GM19463 (cell line): ENCODE data around the gene SHD.

Experiments
- ATAC-seq: cut with Tn5 transposase; IDR thresholded peaks from one replicate; pipeline ENCODE4 v1.9.1; 2021; ENCODE audit warnings: mild to moderate bottlenecking, moderate library complexity; ENCODE audit not compliant: unreplicated experiment

SHD gene

GRCh38 chr19:4297901-4298809, 19.1 kb downstream of the SHD start:
- ATAC-seq, result no peak

DNA sequence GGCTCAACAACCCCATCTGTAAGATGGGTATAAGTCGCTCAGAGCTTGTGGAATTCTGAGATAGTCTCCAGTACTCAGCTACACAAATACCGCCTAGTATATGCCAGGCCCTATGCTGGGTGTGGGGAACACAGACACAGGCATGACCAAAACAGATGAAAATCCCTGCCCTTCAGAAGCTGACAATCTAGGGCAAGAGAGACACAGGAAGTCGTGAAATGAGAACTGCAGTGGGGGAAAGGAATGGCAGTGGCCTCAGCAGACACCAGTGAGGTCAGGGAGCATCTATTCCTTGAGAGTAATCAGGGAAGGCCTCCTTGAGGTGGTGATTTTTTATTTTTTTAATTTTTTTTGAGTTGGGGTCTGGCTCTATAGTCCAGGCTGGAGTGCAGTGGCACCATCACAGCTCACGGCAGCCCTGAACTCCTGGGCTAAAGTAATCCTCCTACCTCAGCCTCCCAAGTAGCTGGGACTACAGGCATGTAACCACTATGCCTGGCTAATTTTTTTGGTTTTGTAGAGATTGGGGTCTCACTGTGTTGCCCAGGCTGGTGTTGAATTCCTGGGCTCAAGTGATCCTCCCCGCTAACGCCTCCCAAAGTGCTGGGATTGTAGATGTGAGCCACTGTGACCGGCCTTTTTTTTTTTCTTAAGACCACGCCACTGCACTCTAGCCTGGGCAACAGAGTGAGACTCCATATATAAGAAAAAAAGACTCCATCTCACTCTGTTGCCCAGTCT, 19.9 kb downstream of the SHD start:
- no peak for ATAC-seq

- ATAC-seq, result no peak
Observed at GRCh38 chr19:4300589-4300988, 21.5 kb downstream of the SHD start.

DNA sequence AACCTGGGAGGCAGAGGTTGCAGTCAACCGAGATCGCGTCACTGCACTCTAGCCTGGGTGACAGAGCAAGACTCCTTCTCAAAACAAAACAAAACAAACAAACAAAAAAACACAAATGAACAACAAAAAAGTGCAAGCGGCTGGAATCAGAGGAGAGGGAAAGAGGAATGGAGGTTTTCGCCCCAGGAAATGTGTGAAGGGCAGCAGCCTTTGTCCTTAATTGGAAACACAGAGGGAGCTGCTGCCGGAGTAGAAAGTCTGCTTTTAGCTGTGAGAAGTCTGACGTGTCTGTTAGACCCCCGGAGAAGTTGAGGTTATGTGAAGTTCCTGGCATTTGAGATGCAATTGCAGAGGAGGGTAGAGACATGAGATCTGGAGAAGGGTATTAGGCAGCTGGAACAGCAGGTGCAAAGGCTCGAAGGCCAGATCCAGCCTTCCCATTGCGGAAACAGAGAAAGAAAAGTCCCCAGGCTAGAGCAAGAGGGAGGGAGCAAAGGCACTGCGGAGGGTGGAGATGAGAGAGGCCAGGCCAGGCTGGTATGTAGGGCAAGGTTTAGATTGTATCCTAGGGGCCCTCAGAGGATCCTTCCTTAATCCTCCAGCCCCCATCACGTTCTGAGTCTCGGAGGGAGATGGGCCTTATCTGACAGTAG, 22.6 kb downstream of the SHD start:
- no peak for ATAC-seq

- no peak for ATAC-seq
Observed at GRCh38 chr19:4302243-4302640, 23.2 kb downstream of the SHD start, which contains the start of gene TMIGD2. Gene TMIGD2, minus strand, starts transcription at chr19:4302389. Its CDS starts 4 bp downstream, at chr19:4302385.

- no peak for ATAC-seq
Observed at GRCh38 chr19:4303819-4304537, 24.9 kb downstream of the SHD start.

- ATAC-seq, result no peak
Observed at GRCh38 chr19:4304538-4305256, 25.6 kb downstream of the SHD start, which contains the start of gene FSD1. Gene FSD1, plus strand, starts transcription at chr19:4304598. Its CDS starts 149 bp downstream, at chr19:4304747.

DNA sequence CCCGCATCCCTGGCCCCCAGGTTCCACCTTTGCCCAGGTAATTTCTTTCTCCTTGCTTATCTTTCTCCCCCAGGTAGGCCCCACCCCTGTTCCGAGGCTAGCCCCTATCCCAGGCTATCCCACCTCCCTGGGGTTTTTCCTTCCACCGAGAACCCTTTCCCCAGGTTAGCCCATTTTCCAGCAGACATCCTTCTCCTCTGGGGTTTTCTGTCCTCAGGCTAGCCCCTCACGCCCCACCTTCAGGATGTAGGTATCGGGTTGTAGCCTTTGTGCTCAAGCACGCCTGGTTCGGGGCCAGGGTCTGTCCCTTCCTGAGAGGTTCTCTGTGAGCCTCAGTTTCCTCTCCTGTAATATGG, 26.2 kb downstream of the SHD start:
- no peak for ATAC-seq

DNA sequence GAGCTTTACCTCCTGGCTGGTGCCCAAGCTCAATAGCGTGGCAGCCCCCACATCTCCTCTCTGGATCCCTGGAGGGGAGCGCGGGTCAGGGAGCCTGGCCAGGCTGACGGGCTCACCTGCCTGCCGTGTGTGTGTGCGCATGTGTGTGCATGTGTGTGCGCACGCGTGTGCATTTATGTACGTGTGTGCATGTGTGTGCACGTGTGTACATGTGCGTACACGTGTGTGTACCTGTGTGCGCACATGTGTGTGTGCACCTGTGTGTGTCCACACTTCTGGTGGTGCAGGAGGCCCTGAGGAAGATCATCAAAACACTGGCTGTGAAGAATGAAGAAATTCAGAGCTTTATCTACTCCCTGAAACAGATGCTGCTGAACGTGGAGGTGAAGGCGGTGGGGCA, 26.6 kb downstream of the SHD start:
- ATAC-seq, result no peak

GRCh38 chr19:4310247-4311121, 31.4 kb downstream of the SHD start:
- no peak for ATAC-seq

GRCh38 chr19:4313847-4314490, 34.9 kb downstream of the SHD start:
- ATAC-seq, result no peak

DNA sequence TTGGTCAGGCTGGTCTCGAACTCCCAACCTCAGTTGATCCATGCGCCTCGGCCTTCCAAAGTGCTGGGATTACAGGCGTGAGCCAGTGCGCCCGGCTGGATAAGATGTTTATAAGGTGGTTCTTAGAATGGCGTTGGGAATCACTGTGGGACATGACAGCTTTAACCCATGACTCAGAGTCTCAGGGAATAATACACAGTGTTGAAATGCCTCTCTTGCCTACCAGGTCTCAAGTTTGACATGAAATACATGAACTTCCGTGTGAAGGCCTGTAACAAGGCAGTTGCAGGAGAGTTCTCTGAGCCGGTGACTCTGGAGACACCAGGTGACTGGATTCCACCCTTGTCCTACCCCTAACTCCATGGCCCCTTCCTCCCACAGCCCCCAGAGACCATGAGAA, 37.9 kb downstream of the SHD start:
- no peak for ATAC-seq

DNA sequence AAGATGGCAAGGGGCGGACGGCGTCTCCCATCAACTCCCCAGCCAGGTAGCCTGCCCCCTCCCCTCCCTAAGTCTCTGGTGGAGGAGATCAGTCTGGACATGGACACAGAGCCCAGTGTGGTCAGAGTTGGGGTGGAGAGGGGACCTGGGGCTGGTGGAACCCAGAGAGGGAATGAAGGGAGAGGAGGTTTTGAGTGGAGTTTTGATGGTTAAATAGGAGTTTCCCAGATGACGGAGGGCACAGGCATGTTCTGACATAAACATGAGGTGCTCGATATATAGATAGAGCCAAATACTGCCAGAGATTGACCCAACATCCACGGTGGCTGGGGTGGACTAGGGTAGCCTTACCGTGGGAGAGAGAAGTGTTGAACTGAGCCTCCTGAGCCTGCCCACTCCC, 39.4 kb downstream of the SHD start:
- no peak for ATAC-seq

GRCh38 chr19:4319067-4319718, 40.1 kb downstream of the SHD start:
- ATAC-seq, result no peak

DNA sequence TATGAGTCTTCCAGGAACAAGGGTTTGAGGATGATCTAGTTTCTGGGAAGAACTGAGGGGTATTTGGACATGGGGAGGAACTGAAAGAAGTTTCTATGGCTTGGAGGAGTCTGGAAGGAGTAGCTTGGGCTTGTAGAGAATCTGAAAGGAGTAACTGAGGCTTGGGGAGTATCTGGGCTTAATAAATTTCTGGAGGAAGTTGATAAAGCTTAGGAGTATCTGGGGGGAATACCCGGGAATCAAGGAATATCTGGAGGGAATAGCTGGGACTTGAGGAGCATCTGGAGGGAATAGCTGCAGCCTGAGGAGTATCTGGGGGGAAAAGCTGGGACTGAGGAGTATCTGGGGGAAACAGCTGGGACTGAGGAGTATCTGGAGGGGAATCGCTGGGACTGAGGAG, 41.4 kb downstream of the SHD start:
- no peak for ATAC-seq

DNA sequence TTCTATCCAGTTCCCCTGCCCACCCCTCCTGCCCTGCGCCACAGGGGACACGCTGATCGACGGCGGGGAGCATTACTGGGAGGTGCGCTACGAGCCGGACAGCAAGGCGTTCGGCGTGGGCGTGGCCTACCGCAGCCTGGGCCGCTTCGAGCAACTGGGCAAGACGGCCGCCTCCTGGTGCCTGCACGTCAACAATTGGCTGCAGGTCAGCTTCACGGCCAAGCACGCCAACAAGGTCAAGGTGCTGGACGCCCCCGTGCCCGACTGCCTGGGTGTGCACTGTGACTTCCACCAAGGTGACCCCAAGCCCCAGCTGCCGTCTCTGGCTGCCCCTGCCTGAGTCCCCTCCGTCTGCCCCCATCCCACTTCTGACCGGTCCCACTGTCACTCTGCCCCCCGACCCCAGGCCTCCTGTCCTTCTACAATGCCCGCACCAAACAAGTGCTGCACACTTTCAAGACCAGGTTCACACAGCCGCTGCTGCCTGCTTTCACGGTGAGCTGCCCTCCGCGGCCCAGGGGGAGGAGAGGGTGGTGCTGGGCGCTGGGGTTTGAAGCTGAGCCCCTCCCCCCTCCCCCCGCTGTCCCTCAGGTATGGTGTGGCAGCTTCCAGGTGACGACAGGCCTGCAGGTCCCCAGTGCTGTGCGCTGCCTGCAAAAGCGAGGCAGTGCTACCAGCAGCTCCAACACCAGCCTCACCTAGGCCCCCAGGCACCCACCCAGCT, 44.0 kb downstream of the SHD start:
- no peak for ATAC-seq

GRCh38 chr19:4323692-4324091, 44.6 kb downstream of the SHD start:
- ATAC-seq, result no peak

- no peak for ATAC-seq
Observed at GRCh38 chr19:4324228-4324627, 45.2 kb downstream of the SHD start.
